ENCODE measurements around the gene TMPRSS11A.

TMPRSS11A gene

DNA sequence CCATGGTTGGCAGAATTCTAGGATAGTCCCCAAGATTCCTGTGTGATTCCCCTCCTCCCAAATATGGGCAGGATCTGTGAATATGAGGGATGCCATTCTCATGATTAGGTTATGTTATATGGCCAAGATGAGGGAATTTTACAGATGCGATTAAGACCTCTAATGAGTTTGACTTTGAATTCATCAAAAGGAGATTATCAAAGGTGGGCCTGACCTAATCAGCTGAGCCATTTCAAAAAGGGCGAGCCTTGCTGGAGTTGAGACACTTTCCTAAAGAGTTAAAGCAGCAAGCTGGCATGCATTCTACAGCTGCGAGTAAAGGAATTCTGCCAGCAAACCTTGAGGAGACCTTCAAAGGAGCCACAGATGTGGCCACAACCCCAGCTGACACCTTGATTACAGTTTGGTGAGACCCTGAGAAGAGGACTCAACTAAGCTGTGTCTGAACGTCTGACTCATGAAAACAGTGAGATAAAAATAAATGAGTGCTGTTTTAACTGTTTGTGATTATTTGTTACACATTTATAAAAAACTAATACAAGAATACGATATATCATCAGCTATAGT, 47.8 kb downstream of the TMPRSS11A start:
- no peak for DNase-seq (ENCODE audit: low read depth, low spot score)

DNA sequence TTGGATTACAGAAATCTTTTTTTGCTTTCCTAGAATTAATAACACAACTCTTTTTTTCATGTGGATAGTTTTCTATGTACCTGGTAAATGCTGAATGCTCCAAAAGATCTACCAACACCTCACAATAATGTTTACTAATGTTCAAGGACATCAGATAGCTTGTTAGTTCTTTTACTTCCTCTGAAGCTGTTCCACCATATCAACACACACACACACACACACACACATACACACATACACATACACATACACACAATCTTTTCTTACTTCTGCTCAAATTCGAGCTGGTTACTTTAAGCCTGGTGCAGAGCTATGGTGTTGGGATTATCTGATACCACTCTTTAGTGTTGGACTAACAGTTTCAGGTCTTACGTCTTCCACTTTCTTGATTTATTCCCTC, 51.2 kb downstream of the TMPRSS11A start:
- DNase-seq (ENCODE audit: low read depth, low spot score) = no peak

DNA sequence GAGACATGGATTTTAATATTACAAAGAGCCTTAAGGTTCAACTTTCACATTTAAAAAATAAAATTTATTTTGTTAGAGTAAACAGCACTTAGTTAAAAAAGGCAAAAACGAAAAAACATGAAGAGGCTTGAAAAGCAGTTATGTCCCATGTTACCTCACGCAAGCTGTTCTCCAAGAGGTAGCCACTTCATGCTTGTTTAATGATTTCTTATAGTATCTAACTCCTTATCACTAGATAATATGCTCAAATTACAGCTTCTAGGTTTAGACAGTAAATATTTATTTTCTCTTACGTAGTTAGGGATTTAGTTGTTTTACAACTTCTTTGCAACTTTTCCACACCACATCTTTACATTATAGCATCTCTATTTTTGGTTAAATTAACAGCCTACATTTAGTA, 51.7 kb downstream of the TMPRSS11A start:
- DNase-seq (ENCODE audit: low read depth, low spot score) = no peak

DNA sequence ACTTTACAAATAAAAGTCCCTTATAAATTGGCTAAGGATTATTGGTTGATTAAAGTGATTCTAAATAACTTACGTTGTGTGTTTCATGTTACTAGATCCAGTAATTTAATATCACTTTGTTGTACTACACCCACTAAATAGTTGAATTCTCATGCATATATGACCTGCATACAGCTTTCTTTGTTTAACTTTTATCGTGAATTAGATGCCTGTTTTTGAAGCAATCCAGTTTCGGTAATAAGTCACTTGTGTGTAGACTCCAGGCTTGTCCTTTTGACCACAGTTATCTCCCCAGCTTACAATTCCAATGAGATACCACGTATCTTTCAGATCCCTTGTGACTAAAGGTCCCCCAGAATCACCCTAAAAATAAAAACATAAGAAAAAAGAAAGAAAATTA, 52.2 kb downstream of the TMPRSS11A start:
- DNase-seq (ENCODE audit: low read depth, low spot score) = no peak

DNA sequence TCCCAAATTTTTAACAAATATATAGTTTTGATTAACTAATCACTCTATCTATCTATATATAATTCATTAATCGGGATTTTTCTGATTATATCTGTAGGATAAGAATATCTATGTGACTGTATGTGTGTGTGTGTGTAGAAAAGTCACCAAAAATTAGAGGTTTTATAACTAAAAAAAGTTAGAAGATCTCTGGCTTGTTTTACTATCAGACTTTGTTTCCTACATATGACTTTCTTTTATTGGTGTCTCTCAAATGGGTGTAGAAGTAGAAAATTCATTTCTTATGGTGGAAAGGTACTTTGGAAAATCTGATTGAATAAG, 52.7 kb downstream of the TMPRSS11A start:
- no peak for DNase-seq (ENCODE audit: low read depth, low spot score)

DNA sequence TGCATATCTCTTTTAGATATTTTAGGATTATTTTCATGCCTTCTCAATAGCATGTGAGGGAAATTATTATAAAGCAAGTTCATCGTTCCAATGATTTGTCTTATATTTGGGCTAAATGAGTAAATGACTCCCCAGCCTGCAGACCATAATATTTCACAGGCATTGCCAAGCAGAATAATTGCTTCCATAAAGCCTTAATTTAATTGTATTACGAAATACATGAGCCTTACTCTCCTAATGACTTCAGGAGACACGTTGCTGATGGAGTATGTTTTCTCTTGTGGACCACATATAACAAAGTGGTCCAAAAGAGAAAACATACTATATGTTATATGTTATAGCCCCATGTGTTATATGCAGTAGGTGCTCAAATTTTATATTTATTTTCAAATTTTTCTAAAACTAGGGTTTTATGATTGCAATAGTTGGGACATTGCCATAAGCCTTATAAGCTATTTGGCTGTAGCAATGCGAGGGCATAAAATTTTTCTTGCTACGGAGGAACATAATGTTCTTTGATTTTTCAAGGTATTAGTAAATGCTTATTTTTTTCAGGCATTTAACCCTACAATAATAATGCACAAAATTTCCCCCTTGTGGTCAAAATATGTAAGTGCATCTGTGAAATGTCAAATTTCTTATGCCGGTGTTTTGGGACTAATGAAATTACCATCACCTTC, 53.2 kb downstream of the TMPRSS11A start:
- no peak for DNase-seq (ENCODE audit: low read depth, low spot score)

DNA sequence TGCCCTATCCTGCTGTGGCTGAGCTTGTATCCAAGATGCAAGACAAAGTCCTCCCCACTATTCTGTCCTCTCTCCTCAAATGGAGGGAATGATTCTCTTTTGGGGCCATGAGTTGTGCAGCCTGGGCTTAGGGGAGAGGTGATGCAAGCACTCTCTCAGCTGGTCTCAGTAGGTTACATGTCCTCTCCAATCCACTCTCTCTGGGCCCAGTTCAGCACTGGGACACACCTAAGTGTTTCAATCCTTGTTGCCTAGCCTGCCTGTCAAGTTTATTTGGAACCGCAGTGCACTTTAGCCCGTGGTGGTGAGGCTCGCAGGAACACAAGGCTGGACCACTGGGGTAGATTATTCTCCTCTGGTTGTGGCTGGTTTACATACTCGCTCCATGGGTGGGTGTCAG, 55.6 kb downstream of the TMPRSS11A start:
- DNase-seq (ENCODE audit: low read depth, low spot score) = no peak

DNA sequence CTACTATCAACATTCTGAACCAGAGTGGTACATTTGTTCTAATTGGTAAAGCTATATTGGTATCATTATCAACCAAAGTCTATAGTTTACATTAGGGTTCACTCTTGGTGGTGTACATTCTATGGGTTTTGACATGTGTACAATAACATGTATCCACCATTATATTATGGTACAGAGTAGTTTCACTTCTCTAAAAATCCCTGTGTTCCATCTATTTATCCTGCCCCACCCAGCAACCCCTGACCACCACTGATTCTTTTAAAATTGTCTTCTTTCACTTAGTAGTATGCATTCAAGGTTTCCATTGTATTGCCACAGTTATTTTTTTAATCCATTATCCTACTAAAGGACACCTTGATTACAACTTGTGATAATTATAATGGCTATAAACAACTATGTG, 64.2 kb downstream of the TMPRSS11A start:
- no peak for DNase-seq (ENCODE audit: low read depth, low spot score)

DNA sequence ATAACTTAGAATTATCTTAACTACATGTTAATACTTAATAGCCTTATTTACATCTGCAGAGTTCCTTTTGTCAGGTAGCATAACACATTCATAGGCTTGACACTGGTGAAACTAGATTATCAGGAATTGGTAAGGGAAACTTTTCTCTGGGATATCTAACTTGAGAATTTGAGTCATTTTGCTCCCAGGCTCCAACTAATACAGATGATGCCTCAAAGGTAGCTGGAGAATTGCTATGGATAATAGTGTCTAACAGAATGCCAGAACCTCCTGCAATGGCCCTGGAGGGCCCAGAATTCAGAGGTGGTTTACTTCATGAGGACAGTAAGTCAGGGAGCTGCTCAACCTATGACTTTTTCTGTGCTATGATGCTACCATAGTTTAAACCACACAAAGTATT, 65.6 kb downstream of the TMPRSS11A start:
- no peak for DNase-seq (ENCODE audit: low read depth, low spot score)

DNA sequence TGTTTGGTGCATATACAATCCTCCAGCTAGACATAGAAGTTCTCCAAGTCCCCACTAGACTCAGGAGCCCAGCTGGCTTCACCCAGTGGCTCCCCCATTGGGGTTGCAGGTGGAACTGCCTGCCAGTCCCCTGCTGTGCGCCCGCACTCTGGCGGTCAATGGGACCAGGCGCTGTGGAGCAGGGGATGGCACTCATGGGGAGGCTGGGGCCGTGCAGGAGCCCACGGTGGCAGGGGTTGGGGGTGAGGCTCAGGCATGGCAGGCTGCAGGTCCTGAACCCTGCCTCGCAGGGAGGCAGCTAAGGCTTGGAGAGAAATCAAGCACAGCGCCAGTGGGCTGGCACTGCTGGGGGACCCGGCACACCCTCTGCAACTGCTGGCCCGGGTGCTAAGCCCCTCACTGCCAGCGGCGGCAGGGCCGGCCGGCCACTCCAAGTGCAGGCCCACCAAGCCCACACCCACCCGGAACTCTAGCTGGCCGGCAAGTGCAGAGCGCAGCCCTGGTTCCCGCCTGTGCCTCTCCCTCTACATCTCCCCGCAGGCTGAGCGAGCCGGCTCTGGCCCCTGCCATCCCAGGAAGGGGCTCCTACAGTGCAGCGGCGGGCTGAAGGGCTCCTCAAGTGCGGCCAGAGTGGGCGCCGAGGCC, 66.8 kb downstream of the TMPRSS11A start:
- no peak for DNase-seq (ENCODE audit: low read depth, low spot score)

DNA sequence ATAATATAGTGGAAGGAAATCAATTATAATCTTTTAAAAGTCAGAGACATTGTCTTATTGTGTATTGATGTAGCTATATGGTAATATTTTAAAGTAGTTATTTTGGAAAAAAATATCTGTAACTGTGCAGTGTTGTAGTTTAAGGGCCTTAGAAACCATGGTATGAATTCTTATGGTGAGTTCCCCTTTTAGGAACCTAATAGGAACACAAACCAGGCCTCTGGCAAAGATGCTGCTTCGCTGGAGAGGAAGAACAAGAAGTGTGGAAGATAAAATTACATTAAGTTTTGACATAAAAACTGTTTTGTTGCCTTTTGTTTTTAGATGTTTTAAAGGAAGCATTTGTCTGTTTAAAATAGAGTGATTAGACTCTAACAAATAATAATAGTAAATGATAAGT, 68.6 kb downstream of the TMPRSS11A start:
- no peak for DNase-seq (ENCODE audit: low read depth, low spot score)

DNA sequence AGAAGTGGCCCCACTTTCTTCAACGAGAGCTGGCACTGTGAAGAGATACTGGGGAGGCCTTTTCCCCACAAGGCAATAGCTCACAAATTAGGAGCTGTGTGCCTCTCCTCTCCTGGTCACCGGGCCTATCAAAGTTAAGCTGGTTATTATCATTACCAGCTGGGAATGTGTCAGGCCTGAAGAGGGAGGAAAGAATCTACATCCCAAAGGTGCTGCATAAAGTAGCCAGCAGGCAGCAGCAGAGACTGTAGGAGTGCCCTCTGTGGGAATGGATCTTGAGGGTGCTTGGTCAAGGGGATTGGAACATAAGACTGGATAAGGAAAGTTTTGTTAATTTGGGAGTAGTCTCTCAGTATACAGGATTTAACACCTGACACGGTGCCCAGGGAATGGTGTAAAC, 70.4 kb downstream of the TMPRSS11A start:
- peak; percentile 9 for DNase-seq (ENCODE audit: low read depth, low spot score)

DNA sequence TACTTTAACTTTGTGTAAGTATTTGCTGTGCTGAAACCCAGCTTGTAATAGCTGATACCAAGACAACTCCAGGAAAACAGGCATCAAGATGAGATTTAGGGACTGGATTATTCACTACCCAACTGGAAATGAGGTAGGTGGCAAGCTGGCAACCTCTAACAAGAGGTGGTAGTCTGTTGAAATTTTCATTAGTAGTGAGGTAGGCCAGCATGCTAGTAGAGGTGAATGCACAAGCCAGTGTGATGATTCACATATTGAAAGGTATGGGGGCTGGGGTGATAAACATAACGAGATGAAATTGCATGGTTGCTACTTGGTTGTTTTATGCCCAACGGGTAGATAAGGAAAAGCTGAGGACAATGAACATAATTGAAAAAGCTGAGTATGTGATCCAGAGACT, 71.0 kb downstream of the TMPRSS11A start:
- DNase-seq (ENCODE audit: low read depth, low spot score) = no peak

DNA sequence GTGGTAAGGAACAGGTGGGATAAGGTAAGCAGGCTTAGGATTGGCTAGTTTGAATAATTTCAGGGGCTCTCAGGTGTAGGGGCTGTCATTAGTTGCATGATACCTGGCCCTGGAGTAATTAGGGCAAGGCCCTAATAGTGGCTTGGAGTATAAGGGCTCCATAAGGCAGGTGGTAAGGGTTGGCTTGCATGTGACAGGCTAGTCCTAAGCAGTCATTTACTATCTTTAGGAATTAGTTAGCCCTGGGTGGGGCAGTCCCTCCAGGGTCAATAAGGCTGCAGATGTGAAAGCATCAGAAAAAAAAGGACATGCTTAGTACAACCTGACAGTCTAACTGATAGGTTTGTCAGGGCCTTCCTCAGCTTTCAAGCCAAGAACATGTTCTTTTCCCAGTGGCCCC, 71.6 kb downstream of the TMPRSS11A start:
- no peak for DNase-seq (ENCODE audit: low read depth, low spot score)

DNA sequence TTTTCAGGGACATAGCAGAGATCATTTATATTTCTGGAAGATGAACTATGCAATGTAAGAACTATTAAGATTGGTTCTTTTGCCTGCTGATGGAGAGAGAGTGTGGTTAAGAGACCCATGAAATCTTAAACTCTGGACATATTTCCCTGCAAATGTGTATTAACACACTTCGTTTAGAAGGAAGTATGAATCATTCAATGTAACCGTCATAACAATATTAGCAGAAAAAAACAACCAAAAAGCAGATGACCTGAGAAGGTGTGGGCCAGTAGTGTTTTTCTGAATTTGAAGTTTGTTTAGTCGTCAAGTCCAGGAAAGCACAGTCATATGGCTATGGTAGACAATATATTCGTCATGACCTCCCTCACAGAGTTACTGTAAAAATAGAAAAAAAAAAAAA, 77.0 kb downstream of the TMPRSS11A start:
- no peak for DNase-seq (ENCODE audit: low read depth, low spot score)

DNA sequence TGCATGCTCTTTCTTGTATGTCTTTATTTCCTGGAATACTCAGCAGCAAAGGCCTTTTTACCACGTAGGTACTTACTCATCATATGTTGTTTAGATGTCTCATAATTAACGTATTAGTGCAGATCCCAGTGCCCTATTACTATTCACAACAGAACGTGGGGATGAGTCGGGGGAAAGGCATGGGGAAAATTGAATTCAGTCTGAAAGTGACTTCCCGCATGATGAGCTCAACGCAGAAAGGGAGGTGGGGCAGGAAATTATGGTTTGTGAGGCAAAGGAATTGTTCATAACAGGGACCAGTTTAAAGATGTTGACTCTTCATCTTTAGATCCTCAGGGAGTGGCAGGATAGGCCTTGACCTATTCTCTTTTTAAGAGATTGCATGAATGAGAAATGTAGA, 77.5 kb downstream of the TMPRSS11A start:
- DNase-seq (ENCODE audit: low read depth, low spot score) = no peak

DNA sequence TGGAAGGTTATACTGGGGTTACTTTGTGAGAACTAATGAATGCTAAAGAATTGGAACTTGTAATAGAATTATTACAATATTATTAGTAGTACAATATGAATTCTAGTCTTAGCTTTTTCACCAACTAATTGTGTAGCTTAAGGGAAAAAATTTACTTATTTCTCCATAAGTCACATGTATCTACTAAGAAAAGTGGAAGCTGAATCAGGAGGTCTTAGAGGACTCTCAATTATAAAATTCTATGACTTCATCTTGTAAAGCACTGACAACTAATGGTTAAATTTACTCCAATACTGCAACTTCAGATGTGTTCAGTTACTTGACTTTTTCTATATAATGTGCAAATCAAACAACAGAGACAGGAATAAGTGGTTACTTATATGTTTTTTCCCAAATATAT, 78.6 kb downstream of the TMPRSS11A start:
- DNase-seq (ENCODE audit: low read depth, low spot score) = no peak

DNA sequence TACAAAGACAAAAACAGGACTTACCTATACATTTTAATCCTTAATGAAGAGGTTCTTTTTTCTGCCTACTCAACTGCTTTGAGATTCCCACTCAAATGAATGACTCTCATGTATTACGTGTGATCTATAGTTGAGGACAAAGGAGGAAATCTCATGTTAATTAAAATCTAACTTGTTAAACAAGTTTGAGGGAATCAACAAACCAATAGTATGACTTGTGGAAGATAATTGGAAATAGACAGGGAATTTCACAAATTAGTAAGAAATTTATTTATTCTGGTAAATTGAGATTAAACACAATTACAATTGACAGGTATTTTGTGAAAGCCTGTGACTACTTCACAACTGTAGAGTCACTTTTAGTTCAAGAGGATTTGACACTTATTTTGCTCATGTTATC, 79.4 kb downstream of the TMPRSS11A start, which contains the start of gene TMPRSS11D:
Gene TMPRSS11D (minus strand): TSS at position 101 of the 400 bp plus-strand sequence. CDS start 69 bp downstream, at position 32.
- DNase-seq (ENCODE audit: low read depth, low spot score) = no peak

DNA sequence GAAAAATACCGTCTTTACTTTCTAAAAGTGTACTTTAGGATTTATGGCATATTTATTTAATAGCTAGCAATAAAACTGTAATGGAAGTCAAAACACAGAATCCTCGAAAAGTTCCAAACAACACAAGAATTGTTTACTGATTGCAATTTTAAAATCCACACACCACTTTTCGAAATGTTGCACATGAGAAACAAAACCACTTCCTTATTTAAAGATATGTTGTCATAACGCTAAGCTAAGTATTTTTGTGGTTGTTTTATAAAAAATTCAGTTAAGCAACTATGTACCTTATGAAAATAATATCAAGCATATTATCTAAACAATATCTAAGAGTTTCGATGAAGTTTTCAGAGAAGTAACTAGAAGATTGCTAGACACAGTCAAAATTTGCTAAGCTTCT, 79.8 kb downstream of the TMPRSS11A start:
- no peak for DNase-seq (ENCODE audit: low read depth, low spot score)

DNA sequence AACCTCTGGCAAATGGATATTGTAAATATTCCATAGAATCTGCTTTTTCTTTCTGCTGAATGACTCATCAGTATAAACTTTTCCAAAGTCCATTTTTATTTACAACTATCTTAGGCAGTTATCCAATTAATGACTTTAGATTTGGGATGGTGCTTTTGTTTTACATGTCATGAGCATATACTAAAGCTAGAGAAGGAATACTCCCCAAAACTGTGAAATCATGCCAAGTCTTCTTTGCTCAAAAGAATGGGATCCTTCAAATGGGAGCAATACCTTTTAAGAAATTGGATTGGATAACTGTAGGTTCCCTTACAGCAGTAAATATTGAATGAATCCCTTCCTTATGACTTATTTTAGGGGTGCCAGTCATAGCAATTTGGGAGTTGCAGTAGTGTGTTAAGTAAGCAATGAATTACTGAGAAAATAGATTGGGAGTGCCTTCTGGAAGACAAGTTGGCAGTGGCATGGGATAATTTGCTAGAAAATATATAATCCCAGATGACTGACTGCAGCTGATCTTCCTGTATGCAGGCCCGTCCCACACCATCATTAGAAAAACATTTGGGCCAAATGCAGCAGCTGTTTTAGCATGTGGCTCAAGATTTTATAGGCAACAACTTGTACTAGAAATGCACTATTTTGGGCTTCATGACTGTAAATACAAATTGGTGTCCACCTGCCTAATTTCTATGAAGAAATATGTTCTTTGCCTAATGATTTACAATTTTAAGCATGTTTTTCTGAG, 82.3 kb downstream of the TMPRSS11A start:
- DNase-seq (ENCODE audit: low read depth, low spot score) = no peak

DNA sequence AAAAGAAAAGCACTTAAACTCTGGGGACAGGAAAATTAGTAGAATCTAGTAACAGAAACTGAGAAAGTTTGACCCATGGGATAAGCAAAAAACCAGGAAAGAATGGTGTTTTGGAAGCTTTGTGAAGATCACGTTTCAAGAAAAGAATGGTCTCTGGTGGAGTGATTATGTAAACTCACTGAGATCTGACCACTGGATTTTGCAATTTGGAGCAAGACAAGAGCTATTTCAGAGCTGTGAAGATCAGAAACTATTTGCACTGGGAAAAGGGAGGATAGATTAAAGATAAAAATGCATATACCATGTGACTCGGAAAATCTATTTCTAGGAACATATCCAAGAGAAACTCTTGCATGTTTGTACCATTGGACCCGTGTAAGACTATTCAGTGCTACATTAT, 83.8 kb downstream of the TMPRSS11A start:
- no peak for DNase-seq (ENCODE audit: low read depth, low spot score)

DNA sequence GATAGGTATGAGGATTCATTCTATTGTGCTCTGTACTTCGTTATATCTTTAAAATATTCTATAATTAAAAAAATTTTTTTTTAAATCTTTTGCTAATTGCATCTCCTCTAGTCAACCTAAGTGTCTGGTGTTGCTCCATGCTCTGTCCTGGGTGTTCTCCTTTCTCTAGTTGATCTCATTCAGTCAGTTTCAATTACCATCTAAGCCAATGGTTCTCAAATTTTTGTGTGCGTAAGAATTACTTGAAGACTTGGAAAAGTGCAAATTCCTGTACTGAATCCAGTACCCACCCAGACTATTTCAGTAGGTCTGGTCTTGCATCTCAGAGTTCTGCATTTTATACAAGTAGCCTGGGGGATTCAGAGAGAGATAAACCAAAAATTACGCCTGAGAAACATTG, 86.2 kb downstream of the TMPRSS11A start:
- no peak for DNase-seq (ENCODE audit: low read depth, low spot score)

DNA sequence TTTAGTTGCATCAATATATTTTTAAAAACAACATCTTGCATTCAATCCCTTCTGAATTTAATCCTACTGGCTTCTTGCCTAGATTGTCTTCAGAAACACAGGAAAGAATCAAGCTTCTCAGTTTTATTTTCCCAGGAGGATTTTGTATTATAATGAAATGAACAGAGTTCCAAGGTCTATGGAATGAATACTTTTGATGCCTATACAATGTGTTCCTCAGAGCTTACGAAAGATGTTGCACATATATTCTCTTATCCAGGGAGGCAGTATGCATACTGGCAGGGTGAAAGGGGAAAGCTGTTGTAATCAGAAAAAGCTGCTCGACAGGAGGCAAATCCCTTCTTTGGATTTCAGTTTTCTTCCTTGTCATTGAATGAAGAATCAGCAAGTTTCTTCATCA, 88.3 kb downstream of the TMPRSS11A start:
- DNase-seq (ENCODE audit: low read depth, low spot score) = no peak

Measured in ELF-1 (cell line).